ENCODE measurements around the gene COPB1.
"Not testable (repeated sequence)": the region's sequence is repeated elsewhere in the genome, so short reads cannot be mapped to it uniquely, and the experiment has no call there.

DNA sequence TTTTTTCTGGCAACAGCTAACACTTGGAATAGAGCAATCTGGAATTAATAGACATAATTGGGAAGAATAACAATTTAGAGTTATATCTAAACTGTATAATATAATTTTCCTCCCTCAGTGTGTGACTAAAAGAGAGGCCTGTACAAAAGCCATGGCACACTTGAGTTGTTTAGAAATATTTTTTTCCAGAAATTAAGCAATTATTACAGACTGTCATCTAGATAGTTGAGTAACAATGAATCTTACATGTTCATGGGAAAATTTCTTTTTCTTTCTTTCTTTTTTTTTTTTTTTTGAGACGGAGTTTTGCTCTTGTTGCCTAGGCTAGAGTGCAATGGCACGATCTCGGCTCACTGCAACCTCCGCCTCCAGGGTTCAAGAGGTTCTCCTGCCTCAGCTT, 35.6 kb upstream of the COPB1 start:
- TF ChIP-seq POLR2A, POLR2AphosphoS5, EP300 (IDR thresholded peaks at IDR 0.05): not testable (repeated sequence)
- TF ChIP-seq, protein P1, sequence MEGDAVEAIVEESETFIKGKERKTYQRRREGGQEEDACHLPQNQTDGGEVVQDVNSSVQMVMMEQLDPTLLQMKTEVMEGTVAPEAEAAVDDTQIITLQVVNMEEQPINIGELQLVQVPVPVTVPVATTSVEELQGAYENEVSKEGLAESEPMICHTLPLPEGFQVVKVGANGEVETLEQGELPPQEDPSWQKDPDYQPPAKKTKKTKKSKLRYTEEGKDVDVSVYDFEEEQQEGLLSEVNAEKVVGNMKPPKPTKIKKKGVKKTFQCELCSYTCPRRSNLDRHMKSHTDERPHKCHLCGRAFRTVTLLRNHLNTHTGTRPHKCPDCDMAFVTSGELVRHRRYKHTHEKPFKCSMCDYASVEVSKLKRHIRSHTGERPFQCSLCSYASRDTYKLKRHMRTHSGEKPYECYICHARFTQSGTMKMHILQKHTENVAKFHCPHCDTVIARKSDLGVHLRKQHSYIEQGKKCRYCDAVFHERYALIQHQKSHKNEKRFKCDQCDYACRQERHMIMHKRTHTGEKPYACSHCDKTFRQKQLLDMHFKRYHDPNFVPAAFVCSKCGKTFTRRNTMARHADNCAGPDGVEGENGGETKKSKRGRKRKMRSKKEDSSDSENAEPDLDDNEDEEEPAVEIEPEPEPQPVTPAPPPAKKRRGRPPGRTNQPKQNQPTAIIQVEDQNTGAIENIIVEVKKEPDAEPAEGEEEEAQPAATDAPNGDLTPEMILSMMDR (IDR thresholded peaks at IDR 0.05), result not testable (repeated sequence)
